IMR-90 (cell line): ENCODE measurements around the gene PPARGC1A. TPM values are rescaled to one million over a fixed set of nuclear protein-coding genes. Genes with fewer than 3 reads are reported as not detected.

ENCODE experiments used
- ATAC-seq: fragments of 200-7000 bp; cut with Tn5 transposase; 2 replicates; pipeline ENCODE4 v1.9.1; 2020; ENCODE audit warnings: low read depth, mild to moderate bottlenecking, moderate library complexity
- BruUV-seq: library from RNA; stranded (reverse); fragments of 400-500 nt; replicated peaks from 2 replicates; lab custom pipeline; 2021; lab: Mats Ljungman, UMichigan
- CTCF ChIA-PET: fragments of 300-600 bp; formaldehyde crosslinking; extraction: SDS; loops from one replicate; lab custom pipeline; 2021; ENCODE audit warnings: antibody characterized with exemption; lab: Yijun Ruan, JAX
- POLR2A ChIA-PET: fragments of 300-600 bp; sonication (Branson Sonifier 250); formaldehyde crosslinking; loops from one replicate; lab custom pipeline; 2022; ENCODE audit warnings: antibody characterized with exemption; ENCODE audit not compliant: unreplicated experiment; lab: Charles Lee
- DNase-seq: peaks from one replicate; pipeline ENCODE4 v3.0.0; 2013
- H2AFZ ChIP-seq: replicated peaks from 2 replicates; pipeline ENCODE3; 2013; ENCODE audit warnings: low read length, mild to moderate bottlenecking; ENCODE audit not compliant: poor library complexity
- H2AK5ac ChIP-seq: 2 replicates; pipeline ENCODE4 v1.6.1; 2013; ENCODE audit warnings: low read depth, low read length, inconsistent platforms
- H2AK9ac ChIP-seq: replicated peaks from 2 replicates; pipeline ENCODE3; 2013; ENCODE audit warnings: mild to moderate bottlenecking, low read depth, low read length, moderate library complexity; ENCODE audit not compliant: poor library complexity
- H2BK120ac ChIP-seq: 2 replicates; pipeline ENCODE4 v1.6.1; 2013; ENCODE audit warnings: low read depth, low read length, inconsistent platforms
- H2BK15ac ChIP-seq: 3 replicates; pipeline ENCODE4 v1.6.1; 2013; ENCODE audit warnings: low read depth, low read length, inconsistent platforms
- H2BK20ac ChIP-seq: 2 replicates; pipeline ENCODE4 v1.6.1; 2013; ENCODE audit warnings: low read depth, mild to moderate bottlenecking, inconsistent platforms, low read length, moderate library complexity
- H2BK5ac ChIP-seq: 2 replicates; pipeline ENCODE4 v1.6.1; 2013; ENCODE audit warnings: mild to moderate bottlenecking, low read depth, low read length, inconsistent platforms; ENCODE audit not compliant: poor library complexity, severe bottlenecking
- H3K14ac ChIP-seq: replicated peaks from 2 replicates; pipeline ENCODE4 v1.6.1; 2013; ENCODE audit warnings: low read depth, low read length, inconsistent platforms
- H3K18ac ChIP-seq: 2 replicates; pipeline ENCODE4 v1.6.1; 2013; ENCODE audit warnings: low read depth, low read length, control low read depth
- H3K23ac ChIP-seq: 2 replicates; pipeline ENCODE4 v1.6.1; 2013; ENCODE audit warnings: low read depth, low read length, inconsistent platforms
- H3K27ac ChIP-seq: 2 replicates; pipeline ENCODE4 v1.5.1; 2013; ENCODE audit warnings: mild to moderate bottlenecking, control low read depth, low read length; ENCODE audit not compliant: insufficient read depth
- H3K27me3 ChIP-seq: 2 replicates; pipeline ENCODE4 v1.6.1; 2013; ENCODE audit warnings: low read length; ENCODE audit not compliant: control insufficient read depth, insufficient read depth
- H3K36me3 ChIP-seq: 2 replicates; pipeline ENCODE4 v1.6.1; 2013; ENCODE audit warnings: low read length, mixed read lengths; ENCODE audit not compliant: control insufficient read depth, insufficient read depth
- H3K4ac ChIP-seq: 2 replicates; pipeline ENCODE4 v1.6.1; 2013; ENCODE audit warnings: low read depth, low read length, inconsistent platforms
- H3K4me1 ChIP-seq: 2 replicates; pipeline ENCODE4 v1.6.1; 2013; ENCODE audit warnings: low read length, mixed read lengths; ENCODE audit not compliant: control insufficient read depth, insufficient read depth
- H3K4me2 ChIP-seq: 2 replicates; pipeline ENCODE4 v1.6.1; 2013; ENCODE audit warnings: low read depth, mild to moderate bottlenecking, control low read depth, low read length, moderate library complexity
- H3K4me3 ChIP-seq: 2 replicates; pipeline ENCODE4 v1.5.1; 2013; ENCODE audit warnings: low read depth, mild to moderate bottlenecking, control low read depth, low read length, moderate library complexity; ENCODE audit not compliant: insufficient read depth
- H3K56ac ChIP-seq: 2 replicates; pipeline ENCODE4 v1.6.1; 2013; ENCODE audit warnings: low read length, inconsistent platforms; ENCODE audit not compliant: insufficient read depth; ENCODE audit errors: extremely low read depth
- H3K79me1 ChIP-seq, 2 experiments: 2 replicates each; pipeline ENCODE4 v1.6.1; 2013; ENCODE audit warnings: low read length in 2 of 2, inconsistent platforms in 1 of 2, low read depth in 1 of 2
- H3K9ac ChIP-seq: 2 replicates; pipeline ENCODE4 v1.6.1; 2013; ENCODE audit warnings: low read depth, low read length, control low read depth
- H3K9me1 ChIP-seq: 2 replicates; pipeline ENCODE4 v1.6.1; 2013; ENCODE audit warnings: low read length, inconsistent platforms; ENCODE audit not compliant: insufficient read depth
- H3K9me3 ChIP-seq: 2 replicates; pipeline ENCODE4 v1.6.1; 2013; ENCODE audit warnings: low read length; ENCODE audit not compliant: control insufficient read depth, insufficient read depth
- H4K20me1 ChIP-seq: 2 replicates; pipeline ENCODE4 v1.6.1; 2013; ENCODE audit warnings: low read length, inconsistent platforms; ENCODE audit not compliant: insufficient read depth
- H4K5ac ChIP-seq: 2 replicates; pipeline ENCODE4 v1.6.1; 2013; ENCODE audit warnings: mild to moderate bottlenecking, low read depth, low read length, control low read depth
- H4K8ac ChIP-seq, 2 experiments: 2 replicates each; pipeline ENCODE4 v1.6.1; 2013; ENCODE audit warnings: low read depth in 2 of 2, low read length in 2 of 2, control low read depth in 1 of 2, inconsistent platforms in 1 of 2
- H4K91ac ChIP-seq: 2 replicates; pipeline ENCODE4 v1.6.1; 2013; ENCODE audit warnings: low read depth, low read length, inconsistent platforms; ENCODE audit not compliant: insufficient read depth
- CEBPB ChIP-seq: IDR thresholded peaks from 2 replicates; pipeline ENCODE4 v1.6.1; 2012; ENCODE audit warnings: low read depth, low read length, improper control_type of control experiment
- CHD1 ChIP-seq: IDR thresholded peaks from 2 replicates; pipeline ENCODE4 v1.6.1; 2012; ENCODE audit warnings: low read depth, low read length, improper control_type of control experiment
- FOS ChIP-seq: fragments of 150-350 bp; IDR thresholded peaks from 2 replicates; pipeline ENCODE4 v1.6.1; 2016; ENCODE audit warnings: low read depth, low read length
- MAFK ChIP-seq: IDR thresholded peaks from 2 replicates; pipeline ENCODE4 v1.6.1; 2012; ENCODE audit warnings: low read depth, low read length, improper control_type of control experiment
- MAZ ChIP-seq: IDR thresholded peaks from 2 replicates; pipeline ENCODE4 v1.6.1; 2012; ENCODE audit warnings: low read depth, mild to moderate bottlenecking, low read length, improper control_type of control experiment, moderate library complexity, borderline replicate concordance
- MXI1 ChIP-seq: IDR thresholded peaks from 2 replicates; pipeline ENCODE4 v1.6.1; 2012; ENCODE audit warnings: low read depth, mild to moderate bottlenecking, low read length, moderate library complexity, borderline replicate concordance
- NFE2L2 ChIP-seq: fragments of 150-350 bp; IDR thresholded peaks from 2 replicates; pipeline ENCODE4 v1.6.1; 2016; ENCODE audit warnings: low read depth, mild to moderate bottlenecking, low read length
- POLR2A ChIP-seq: IDR thresholded peaks from 2 replicates; pipeline ENCODE4 v1.6.1; 2012; ENCODE audit warnings: mild to moderate bottlenecking, low read depth, low read length
- RAD21 ChIP-seq: IDR thresholded peaks from 2 replicates; pipeline ENCODE4 v1.6.1; 2012; ENCODE audit warnings: low read length, improper control_type of control experiment
- RCOR1 ChIP-seq: IDR thresholded peaks from 2 replicates; pipeline ENCODE4 v1.6.1; 2012; ENCODE audit warnings: mild to moderate bottlenecking, low read length, improper control_type of control experiment; ENCODE audit not compliant: insufficient replicate concordance
- RFX5 ChIP-seq: IDR thresholded peaks from 2 replicates; pipeline ENCODE4 v1.8.0; 2012; ENCODE audit warnings: low read depth, mild to moderate bottlenecking, low read length, moderate library complexity
- SMC3 ChIP-seq: fragments of 150-350 bp; IDR thresholded peaks from 2 replicates; pipeline ENCODE4 v1.6.1; 2016; ENCODE audit warnings: low read depth, mild to moderate bottlenecking, antibody characterized with exemption, low read length, moderate library complexity
- WGBS, 2 experiments: methylation state at CpG; one replicate each; pipeline versions ENCODE4 v1.1.5 to v1.1.7; 2013; ENCODE audit warnings: missing lambda C conversion rate in 2 of 2; ENCODE audit not compliant: insufficient read length in 1 of 2; ENCODE audit errors: extremely low coverage in 2 of 2; 5-methylcytosine and 5-hydroxymethylcytosine counted together
- dilution Hi-C: fragments of 300-500 bp; cut with HindIII; formaldehyde crosslinking; loops from one replicate; pipeline ENCODE4 v1.14.3; 2018; ENCODE audit warnings: low sequenced_read_pairs; ENCODE audit not compliant: unreplicated experiment
- in situ Hi-C: fragments of 300-500 bp; cut with MboI; formaldehyde crosslinking; loops from 3 replicates; pipeline ENCODE4 v1.14.3; 2019; ENCODE audit warnings: low sequenced_read_pairs, inconsistent platforms, mixed read lengths
- intact Hi-C: fragments of 100-400 bp; cut with micrococcal nuclease; formaldehyde crosslinking; loops from 2 replicates; pipeline ENCODE4 v1.10.0; 2022
- polyA plus RNA-seq, 3 experiments: library from polyadenylated mRNA; depleted of rRNA; stranded (reverse); fragments of >200 nt; gene quantifications; 2 replicates each; pipeline ENCODE4 v1.2.3, GENCODE V29; 2012; ENCODE audit warnings: low replicate concordance in 1 of 3
- total RNA-seq: library from RNA; depleted of rRNA; stranded (reverse); fragments of >200 nt; gene quantifications from 2 replicates; pipeline ENCODE4 v1.2.3, GENCODE V29; 2012
- TF ChIP-seq, protein P1 (sequence below): fragments of 150-350 bp; IDR thresholded peaks from 2 replicates; pipeline ENCODE4 v1.6.1; 2016; ENCODE audit warnings: low read depth, mild to moderate bottlenecking, low read length, moderate library complexity, borderline replicate concordance
- TF ChIP-seq, protein P2 (sequence below): fragments of 150-350 bp; IDR thresholded peaks from 2 replicates; pipeline ENCODE4 v1.6.1; 2017; ENCODE audit warnings: mild to moderate bottlenecking, antibody characterized with exemption, low read length, low read depth
- TF ChIP-seq, protein P3 (sequence below): conservative IDR thresholded peaks from 2 replicates; pipeline ENCODE4 v1.5.1; 2012; ENCODE audit warnings: mild to moderate bottlenecking, low read depth, low read length, improper control_type of control experiment

The PPARGC1A gene
- total and polyA plus RNA-seq, 2 of the 4 experiments (the other 2 are of a cell fraction): under 0.01 to 0.03 TPM

DNA sequence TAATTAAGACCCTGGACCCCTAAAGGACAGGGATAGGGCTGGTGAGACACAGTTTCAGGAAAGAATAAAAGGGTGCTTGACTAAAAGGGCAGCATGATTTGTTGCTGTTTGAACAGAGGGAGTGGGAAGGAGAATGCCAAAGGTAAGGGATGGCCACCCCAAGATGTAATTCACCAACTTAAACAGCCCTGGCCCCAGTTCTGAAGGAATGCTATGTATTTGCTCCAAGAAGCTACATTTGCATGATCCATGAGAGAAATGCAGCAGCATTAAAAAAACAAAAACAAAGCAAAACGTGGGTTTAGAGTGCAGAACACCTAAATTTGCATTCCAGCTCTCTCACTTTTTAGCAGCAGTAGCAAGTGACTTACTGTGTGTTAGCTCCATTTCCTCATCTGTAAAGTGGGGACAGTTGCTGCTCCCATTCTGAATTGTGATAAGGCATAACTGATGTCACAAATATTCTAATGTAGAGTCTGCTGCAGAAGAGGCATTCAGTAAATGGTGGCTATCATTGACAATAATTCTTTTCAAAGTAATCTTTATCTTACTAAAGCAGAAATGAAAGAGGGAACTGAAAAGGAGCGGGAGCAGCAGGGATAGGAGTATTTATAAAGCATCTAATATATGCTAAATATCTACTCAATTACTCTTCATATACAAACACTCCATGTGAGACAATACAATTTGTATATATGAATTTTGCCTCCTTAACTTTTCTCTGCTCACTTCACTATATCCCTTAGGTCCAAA lies 115.8 kb downstream of the PPARGC1A start:
- H4K8ac ChIP-seq: no peak overlapping the region
- intact Hi-C loops (no loop called here), in situ Hi-C loops (no loop called here), dilution Hi-C loops (no loop called here)
- no peak overlapping the region for H2BK5ac ChIP-seq
- no peak overlapping the region for H3K27ac ChIP-seq
- no peaks in the 10 kb centered on the region for H3K9me1 ChIP-seq
- H3K4me3 ChIP-seq: no peak overlapping the region
- H2AK9ac ChIP-seq: no peak overlapping the region
- H3K4me1 ChIP-seq: no peaks in the 10 kb centered on the region; the same call in 1 of the 2 replicates
- H2BK15ac ChIP-seq: no peak overlapping the region
- H2AK5ac ChIP-seq: no peak overlapping the region
- H3K14ac ChIP-seq: no peak overlapping the region
- no peak overlapping the region for H3K9ac ChIP-seq
- H4K91ac ChIP-seq: no peak overlapping the region
- no peaks in the 10 kb centered on the region for H3K79me1 ChIP-seq
- no peak overlapping the region for H3K56ac ChIP-seq
- H3K9me3 ChIP-seq: no peaks in the 10 kb centered on the region
- H2AFZ ChIP-seq: no peak overlapping the region
- H3K36me3 ChIP-seq: no peaks in the 10 kb centered on the region
- H3K4ac ChIP-seq: no peak overlapping the region
- no peak overlapping the region for H3K4me2 ChIP-seq
- ATAC-seq: no peak
- no peak overlapping the region for H2BK20ac ChIP-seq
- H3K27me3 ChIP-seq: peaks cover 2% of the 10 kb centered on the region; the same call in 1 of the 2 replicates
- ChIA-PET POLR2A (no interaction called here), CTCF (interaction anchor here (0.6 kb wide), 1 partner anchor 15 kb away, joined by 4 read pairs; no protein-coding TSS in a partner anchor)
- H2BK120ac ChIP-seq: no peak overlapping the region
- no peak overlapping the region for H3K23ac ChIP-seq
- no peaks in the 10 kb centered on the region for H4K20me1 ChIP-seq
- WGBS, 2 experiments: no CpG with 5 or more reads among the region's 2 CpGs
- no TSS peak for BruUV-seq
- H4K5ac ChIP-seq: no peak overlapping the region
- DNase-seq: no peak
- no peak overlapping the region for H3K18ac ChIP-seq
- TF ChIP-seq SMC3 (no peak), RAD21 (no peak), CEBPB (no peak), MAFK (no peak), RFX5 (no peak), FOS (no peak), POLR2A (no peak), MAZ (no peak), RCOR1 (no peak), NFE2L2 (no peak), MXI1 (no peak), CHD1 (no peak)
- TF ChIP-seq, protein P1, sequence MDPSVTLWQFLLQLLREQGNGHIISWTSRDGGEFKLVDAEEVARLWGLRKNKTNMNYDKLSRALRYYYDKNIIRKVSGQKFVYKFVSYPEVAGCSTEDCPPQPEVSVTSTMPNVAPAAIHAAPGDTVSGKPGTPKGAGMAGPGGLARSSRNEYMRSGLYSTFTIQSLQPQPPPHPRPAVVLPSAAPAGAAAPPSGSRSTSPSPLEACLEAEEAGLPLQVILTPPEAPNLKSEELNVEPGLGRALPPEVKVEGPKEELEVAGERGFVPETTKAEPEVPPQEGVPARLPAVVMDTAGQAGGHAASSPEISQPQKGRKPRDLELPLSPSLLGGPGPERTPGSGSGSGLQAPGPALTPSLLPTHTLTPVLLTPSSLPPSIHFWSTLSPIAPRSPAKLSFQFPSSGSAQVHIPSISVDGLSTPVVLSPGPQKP: no peak
- TF ChIP-seq, protein P2, sequence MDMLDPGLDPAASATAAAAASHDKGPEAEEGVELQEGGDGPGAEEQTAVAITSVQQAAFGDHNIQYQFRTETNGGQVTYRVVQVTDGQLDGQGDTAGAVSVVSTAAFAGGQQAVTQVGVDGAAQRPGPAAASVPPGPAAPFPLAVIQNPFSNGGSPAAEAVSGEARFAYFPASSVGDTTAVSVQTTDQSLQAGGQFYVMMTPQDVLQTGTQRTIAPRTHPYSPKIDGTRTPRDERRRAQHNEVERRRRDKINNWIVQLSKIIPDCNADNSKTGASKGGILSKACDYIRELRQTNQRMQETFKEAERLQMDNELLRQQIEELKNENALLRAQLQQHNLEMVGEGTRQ: no peak
- TF ChIP-seq, protein P3, sequence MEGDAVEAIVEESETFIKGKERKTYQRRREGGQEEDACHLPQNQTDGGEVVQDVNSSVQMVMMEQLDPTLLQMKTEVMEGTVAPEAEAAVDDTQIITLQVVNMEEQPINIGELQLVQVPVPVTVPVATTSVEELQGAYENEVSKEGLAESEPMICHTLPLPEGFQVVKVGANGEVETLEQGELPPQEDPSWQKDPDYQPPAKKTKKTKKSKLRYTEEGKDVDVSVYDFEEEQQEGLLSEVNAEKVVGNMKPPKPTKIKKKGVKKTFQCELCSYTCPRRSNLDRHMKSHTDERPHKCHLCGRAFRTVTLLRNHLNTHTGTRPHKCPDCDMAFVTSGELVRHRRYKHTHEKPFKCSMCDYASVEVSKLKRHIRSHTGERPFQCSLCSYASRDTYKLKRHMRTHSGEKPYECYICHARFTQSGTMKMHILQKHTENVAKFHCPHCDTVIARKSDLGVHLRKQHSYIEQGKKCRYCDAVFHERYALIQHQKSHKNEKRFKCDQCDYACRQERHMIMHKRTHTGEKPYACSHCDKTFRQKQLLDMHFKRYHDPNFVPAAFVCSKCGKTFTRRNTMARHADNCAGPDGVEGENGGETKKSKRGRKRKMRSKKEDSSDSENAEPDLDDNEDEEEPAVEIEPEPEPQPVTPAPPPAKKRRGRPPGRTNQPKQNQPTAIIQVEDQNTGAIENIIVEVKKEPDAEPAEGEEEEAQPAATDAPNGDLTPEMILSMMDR: no peak
